HG03039 (cell line): ENCODE measurements around the gene SYCN.
"Not testable (repeated sequence)": the region's sequence is repeated elsewhere in the genome, so short reads cannot be mapped to it uniquely, and the experiment has no call there.

Experiments used
- ATAC-seq: cut with Tn5 transposase; IDR thresholded peaks from one replicate; pipeline ENCODE4 v1.9.1; 2021; ENCODE audit warnings: mild to moderate bottlenecking, moderate library complexity; ENCODE audit not compliant: unreplicated experiment

The SYCN gene

GRCh38 chr19:39230096-39230764, 26.2 kb upstream of the SYCN start:
- no peak for ATAC-seq

GRCh38 chr19:39224910-39225309, 20.8 kb upstream of the SYCN start:
- no peak for ATAC-seq

- no peak for ATAC-seq
Measured at GRCh38 chr19:39223703-39224279, 19.7 kb upstream of the SYCN start.

DNA sequence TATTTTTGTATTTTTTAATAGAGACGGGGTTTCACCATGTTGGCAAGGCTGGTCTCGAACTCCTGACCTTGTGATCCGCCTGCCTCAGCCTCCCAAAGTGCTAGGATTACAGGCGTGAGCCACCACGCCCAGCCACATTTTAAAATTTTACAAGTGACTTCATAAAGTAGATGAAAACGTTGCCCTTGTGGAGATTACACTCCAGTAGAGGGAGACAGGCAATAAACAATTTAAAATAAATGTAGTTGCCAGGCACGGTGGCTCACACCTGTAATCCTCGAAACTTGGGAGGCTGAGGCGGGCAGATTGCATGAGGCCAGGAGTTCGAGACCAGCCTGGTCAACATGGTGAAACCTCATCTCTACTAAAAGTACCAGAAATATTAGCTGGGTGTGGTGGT, 15.0 kb upstream of the SYCN start:
- ATAC-seq = not testable (repeated sequence)

DNA sequence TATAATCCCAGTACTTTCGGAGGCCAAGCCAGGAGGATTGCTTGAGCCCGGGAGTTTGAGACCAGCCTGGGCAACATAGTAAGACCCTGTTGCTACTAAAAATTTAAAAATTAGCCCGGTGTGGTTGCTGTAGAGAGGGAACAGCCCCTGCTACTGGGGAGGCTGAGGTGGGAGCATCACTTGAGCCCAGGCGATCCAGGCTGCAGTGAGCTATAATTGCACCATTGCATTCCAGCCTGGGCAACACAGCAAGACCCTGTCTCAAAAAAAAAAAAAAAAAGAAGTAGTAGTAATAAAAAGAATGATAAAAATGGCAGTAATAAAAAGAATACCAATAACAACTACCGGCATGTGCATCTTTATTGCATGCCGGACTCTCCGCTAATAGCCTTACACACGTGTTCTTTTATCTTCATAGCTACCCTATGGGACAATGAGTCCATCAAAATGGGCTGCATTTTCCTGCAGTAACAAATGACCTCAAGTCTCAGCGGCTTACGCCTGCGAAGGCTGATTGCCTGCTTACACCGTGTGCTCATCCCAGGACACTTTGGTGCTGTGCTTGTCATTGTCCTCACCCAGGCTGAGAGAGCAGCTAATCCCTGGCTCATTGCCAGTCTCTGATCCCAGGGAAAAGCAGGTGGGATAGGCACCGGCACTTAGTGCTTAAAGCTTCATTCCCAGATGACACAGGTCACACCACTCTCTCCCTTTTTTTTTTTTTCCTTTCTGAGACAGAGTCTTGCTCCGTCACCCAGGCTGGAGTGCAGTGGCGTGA, 14.4 kb upstream of the SYCN start:
- ATAC-seq = no peak

DNA sequence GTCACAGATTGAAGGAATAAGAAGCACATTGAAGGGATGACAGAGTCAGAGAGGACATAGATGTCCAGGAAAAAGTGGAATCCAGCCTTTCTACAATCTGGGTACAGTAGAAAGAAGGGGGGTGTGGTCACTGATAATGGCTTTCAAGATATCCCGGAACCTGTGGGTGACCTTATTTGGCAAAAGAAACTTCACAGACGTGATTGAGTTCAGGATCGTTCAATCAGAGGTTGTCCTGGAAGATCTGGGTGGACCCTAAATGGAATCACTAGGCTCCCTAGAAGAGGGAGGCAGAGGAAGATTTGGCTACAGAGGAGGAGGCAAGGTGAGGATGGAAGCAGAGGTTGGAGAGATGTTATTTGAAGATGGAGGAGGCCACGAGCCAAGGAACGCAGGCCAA, 13.0 kb upstream of the SYCN start:
- ATAC-seq = no peak

GRCh38 chr19:39215323-39215722, 11.3 kb upstream of the SYCN start:
- ATAC-seq = not testable (repeated sequence)

GRCh38 chr19:39212375-39212742, 8.3 kb upstream of the SYCN start:
- ATAC-seq = no peak

- ATAC-seq = no peak
Measured at GRCh38 chr19:39211731-39212374, 7.8 kb upstream of the SYCN start.

GRCh38 chr19:39209196-39209595, 5.1 kb upstream of the SYCN start:
- ATAC-seq = no peak

DNA sequence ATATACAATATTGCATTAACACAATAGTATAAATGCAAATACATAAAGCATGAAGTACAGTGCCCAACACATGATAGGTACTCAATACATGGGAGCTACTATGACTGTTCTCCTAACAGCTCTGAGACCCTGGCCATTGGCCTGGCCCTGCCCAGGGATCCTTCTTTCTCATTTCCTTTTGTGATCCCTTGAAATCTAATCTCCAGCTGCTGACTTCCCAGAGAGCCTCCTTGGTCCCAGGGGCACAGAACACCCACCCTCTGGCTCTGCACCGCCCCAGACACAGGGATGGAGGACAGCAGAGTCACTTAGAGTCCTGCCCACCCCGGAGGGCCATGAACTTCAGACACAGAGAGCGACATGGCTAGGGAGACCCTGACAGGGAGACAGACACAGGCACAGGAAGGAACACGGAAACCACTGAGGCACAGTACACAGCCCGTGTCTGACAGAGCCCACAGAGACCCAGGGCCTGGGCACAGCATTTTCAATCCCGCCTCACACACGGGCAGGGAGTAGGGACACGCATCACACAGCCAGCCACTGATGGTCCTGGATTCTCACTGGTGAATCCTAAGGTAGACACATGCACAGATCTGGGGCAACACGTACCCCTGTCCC, 4.2 kb upstream of the SYCN start:
- ATAC-seq = no peak

DNA sequence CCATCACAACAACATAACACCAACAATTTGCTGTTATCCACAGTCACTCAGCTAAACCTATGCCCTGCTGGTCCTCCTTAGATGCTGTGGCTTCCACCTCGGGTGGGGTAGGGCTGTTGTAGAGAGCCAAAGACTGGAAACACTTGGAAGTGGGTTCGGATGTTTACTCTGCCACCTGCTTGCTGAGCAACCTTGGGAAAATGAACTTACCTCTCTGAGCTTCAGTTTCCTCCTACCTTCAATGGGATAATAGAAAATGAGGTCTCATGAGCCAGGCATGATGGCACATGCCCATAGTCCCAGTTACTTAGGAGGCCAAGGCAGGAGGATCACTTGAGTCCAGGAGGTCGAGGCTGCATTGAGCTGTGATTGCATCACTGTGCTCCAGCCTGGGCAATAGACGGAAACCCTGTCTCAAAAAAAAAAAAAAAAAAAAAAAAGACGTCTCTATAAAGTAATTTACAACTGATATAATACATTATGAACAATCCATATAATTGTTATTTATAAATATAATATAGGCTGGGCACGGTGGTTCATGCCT, 3.3 kb upstream of the SYCN start:
- ATAC-seq = no peak

DNA sequence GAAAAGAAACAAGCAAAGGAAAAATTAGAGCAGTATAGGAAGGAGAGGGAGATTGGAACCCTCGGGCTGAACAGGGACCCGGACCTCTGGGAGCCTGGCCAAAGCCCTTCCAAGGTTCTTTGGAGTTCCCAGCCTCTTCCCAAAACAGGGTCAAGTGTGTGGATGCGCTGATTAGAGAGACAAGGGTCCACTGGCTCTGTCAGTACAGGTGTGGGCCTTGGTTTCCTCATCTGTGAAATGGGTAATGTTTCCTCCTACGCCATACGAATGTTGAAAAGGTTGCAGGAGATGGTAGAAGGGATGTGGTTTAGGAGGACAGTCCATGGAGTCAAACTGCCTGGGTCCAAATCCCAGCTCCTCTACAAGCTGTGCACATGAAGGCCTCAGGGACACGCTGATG, 2.1 kb upstream of the SYCN start:
- ATAC-seq = no peak

- no peak for ATAC-seq
Measured at GRCh38 chr19:39205449-39205764, 1.3 kb upstream of the SYCN start.

DNA sequence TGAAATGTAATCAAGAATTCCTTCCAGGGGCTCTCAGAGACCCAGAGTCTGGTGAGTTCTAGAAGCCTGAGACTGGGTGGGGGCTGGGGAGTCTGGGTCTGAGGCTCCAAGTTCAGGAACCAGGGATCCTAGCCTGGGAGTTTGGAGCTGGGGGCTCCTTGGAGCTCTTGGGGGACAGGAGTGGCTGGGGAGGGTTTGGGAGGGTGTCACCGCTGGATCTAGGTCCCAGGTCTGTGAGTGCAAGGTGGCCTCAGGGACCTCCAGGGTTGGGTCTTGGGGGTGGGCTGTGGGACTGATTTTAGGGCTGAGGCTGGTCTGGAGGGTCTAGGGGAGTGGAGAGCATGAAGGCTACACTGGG, 1.1 kb downstream of the SYCN start:
- ATAC-seq = no peak

GRCh38 chr19:39200803-39201115, 3.3 kb downstream of the SYCN start:
- no peak for ATAC-seq

DNA sequence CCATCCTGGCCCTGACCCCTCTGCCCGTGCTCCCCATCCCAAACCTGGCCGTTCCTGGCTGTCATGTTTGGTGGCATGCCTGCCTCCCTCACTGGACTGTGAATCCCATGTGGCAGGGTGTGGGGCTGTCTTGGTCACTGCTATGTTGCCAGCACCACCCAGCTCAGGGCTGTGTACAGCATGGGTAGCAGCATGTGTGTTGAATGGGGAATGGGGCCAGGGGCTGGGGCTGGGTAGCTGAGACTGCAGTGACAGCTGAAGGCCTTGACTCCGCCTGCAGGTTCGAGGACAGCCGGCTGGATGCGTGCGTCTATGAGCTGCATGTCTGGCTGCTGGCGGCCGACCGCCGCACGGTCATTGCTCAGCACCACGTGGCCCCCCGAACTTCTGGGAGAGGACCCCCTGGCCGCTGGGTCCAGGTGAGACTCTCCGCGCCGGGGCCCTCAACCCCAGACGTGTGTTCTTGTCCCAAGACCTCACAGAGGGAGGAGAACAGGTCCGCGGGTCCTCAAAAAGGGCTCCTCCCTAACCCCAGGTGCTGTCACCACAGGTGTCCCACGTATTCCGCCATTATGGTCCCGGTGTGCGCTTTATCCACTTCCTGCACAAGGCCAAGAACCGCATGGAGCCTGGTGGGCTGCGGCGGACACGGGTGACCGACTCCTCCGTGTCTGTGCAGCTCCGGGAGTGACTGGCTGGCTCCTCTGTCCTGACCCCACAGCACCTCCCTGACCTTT, 3.8 kb downstream of the SYCN start:
- no peak for ATAC-seq

DNA sequence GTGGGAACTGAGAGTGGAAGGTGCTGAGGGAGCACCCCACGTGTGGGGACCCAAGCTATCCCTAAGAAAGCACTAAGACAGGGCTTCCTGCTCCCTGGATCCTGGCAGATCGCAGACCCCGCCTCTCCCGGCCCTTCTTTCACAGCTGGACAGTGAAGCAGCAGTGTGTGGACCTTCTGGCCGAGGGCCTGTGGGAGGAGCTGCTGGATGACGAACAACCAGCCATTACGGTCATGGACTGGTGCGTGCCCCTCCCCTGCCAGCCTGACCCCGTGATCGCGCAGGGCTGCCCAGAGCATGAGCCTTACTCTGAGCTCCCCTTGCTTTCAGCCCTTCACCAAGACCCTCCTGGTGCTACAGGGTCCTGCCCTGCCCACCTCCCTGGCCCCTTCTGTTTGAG, 5.0 kb downstream of the SYCN start:
- ATAC-seq = no peak

- ATAC-seq = no peak
Measured at GRCh38 chr19:39197808-39198207, 6.3 kb downstream of the SYCN start.

DNA sequence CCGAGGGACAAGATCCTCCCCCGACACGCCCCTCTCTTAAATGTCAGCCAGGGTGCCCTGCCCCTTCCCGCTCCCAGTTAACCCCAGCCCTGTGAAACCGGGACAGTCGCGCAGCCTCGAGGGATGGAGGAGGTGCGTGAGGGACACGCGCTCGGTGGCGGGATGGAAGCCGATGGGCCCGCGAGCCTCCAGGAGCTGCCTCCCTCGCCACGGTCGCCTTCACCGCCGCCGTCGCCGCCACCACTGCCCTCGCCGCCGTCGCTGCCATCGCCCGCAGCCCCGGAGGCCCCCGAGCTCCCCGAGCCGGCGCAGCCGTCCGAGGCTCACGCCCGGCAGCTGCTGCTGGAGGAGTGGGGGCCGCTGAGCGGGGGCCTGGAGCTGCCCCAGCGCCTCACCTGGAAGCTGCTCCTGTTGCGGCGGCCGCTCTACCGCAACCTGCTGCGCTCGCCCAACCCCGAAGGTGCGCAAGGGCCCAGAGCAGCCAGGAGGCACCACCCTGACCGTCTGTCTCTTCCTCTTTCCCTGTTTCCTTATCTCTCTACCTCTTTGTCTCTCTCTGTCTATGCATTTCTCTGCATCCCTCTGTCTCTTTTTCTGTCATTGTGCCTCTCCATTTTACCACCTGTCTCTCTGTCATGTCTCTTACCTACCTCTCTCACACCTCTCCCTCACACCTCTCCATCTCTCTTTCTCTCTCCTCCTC, 7.1 kb downstream of the SYCN start, which contains the start of gene NCCRP1:
TSS of gene NCCRP1 (plus strand) at position 105 of the 703 bp plus-strand sequence. CDS start at position 124, 19 bp downstream.
- ATAC-seq = no peak
